Activated CD8-positive, alpha-beta T cell treated with anti-CD3 and anti-CD28 coated beads for 36 hours (primary cell): ENCODE data around the gene ANTXR1. TPM values are rescaled to one million over a fixed set of nuclear protein-coding genes. Genes with fewer than 3 reads are reported as not detected.

ENCODE experiments used
- ATAC-seq: fragments of 200-7000 bp; cut with Tn5 transposase; one replicate; pipeline ENCODE4 v1.10.0; 2021; ENCODE audit warnings: mild to moderate bottlenecking, moderate library complexity
- CTCF ChIA-PET: fragments of 350-600 bp; sonication (Branson Sonifier 250); formaldehyde crosslinking; loops from one replicate; lab custom pipeline; 2021; ENCODE audit warnings: antibody characterized with exemption; lab: Charles Lee
- POLR2A ChIA-PET: fragments of 350-600 bp; sonication (Branson Sonifier 250); formaldehyde crosslinking; loops from one replicate; lab custom pipeline; 2021; ENCODE audit warnings: antibody characterized with exemption; lab: Charles Lee
- DNase-seq: peaks from one replicate; pipeline ENCODE4 v3.0.0-alpha.2; 2020
- H3K27ac Mint-ChIP-seq: one replicate; pipeline ENCODE4 v1.8.0; 2021; ENCODE audit warnings: mild to moderate bottlenecking, mixed read lengths
- H3K27me3 Mint-ChIP-seq: one replicate; pipeline ENCODE4 v1.8.0; 2021; ENCODE audit warnings: mixed read lengths
- H3K36me3 Mint-ChIP-seq: one replicate; pipeline ENCODE4 v1.8.0; 2021; ENCODE audit warnings: low read depth, mixed read lengths
- H3K4me1 Mint-ChIP-seq: one replicate; pipeline ENCODE4 v1.8.0; 2021; ENCODE audit warnings: low read depth, mixed read lengths
- H3K4me3 Mint-ChIP-seq: one replicate; pipeline ENCODE4 v1.8.0; 2021; ENCODE audit warnings: mild to moderate bottlenecking, moderate library complexity, mixed read lengths
- H3K9me3 Mint-ChIP-seq: one replicate; pipeline ENCODE4 v1.8.0; 2021; ENCODE audit warnings: mixed read lengths
- CTCF ChIP-seq: fragments of 200-600 bp; IDR thresholded peaks from one replicate; pipeline ENCODE4 v1.8.0; 2022; ENCODE audit warnings: antibody characterized with exemption, mild to moderate bottlenecking
- intact Hi-C: fragments of 100-400 bp; cut with micrococcal nuclease; formaldehyde crosslinking; loops from one replicate; pipeline ENCODE4 v1.10.0; 2022
- total RNA-seq, 2 experiments: library from RNA; stranded (reverse); gene quantifications; one replicate each; pipeline ENCODE4 v1.2.3, GENCODE V29; 2021

The ANTXR1 gene
- total RNA-seq, 2 experiments from 2014 or later, result 0.05 to 0.09 TPM

GRCh38 chr2:69089998-69090397 lies 77.0 kb downstream of the ANTXR1 start:
- H3K4me3 Mint-ChIP-seq, result no peak overlapping the region
- intact Hi-C loops, result no loop called here
- peaks cover 12% of the 10 kb centered on the region for H3K27me3 Mint-ChIP-seq
- DNase-seq, result no peak
- H3K36me3 Mint-ChIP-seq, result no peaks in the 10 kb centered on the region
- CTCF ChIA-PET, result interaction anchor here (1.2 kb wide), 1 partner anchor 10 kb away, joined by 3 read pairs; no protein-coding TSS in a partner anchor
- no peaks in the 10 kb centered on the region for H3K9me3 Mint-ChIP-seq
- H3K4me1 Mint-ChIP-seq, result no peaks in the 10 kb centered on the region
- H3K27ac Mint-ChIP-seq, result no peak overlapping the region
- no peak for ATAC-seq
- no peak for TF ChIP-seq CTCF
- POLR2A ChIA-PET, result no interaction called here

- CTCF ChIA-PET, result no interaction called here
- peaks cover 14% of the 10 kb centered on the region for H3K27me3 Mint-ChIP-seq
Observed at GRCh38 chr2:69090820-69091219, 77.8 kb downstream of the ANTXR1 start.

GRCh38 chr2:69092857-69093256 lies 79.9 kb downstream of the ANTXR1 start:
- DNase-seq (no peak), ATAC-seq (no peak)
- peaks cover 10% of the 10 kb centered on the region for H3K27me3 Mint-ChIP-seq
- no peak for TF ChIP-seq CTCF
- no peaks in the 10 kb centered on the region for H3K36me3 Mint-ChIP-seq
- no peak overlapping the region for H3K4me3 Mint-ChIP-seq
- ChIA-PET CTCF (no interaction called here), POLR2A (no interaction called here)
- no peaks in the 10 kb centered on the region for H3K9me3 Mint-ChIP-seq
- H3K27ac Mint-ChIP-seq, result no peak overlapping the region
- no peaks in the 10 kb centered on the region for H3K4me1 Mint-ChIP-seq
- intact Hi-C loops, result no loop called here

More at GRCh38 chr2:69090820-69091219, 77.8 kb downstream of the ANTXR1 start:
- POLR2A ChIA-PET, result no interaction called here
- Mint-ChIP-seq H3K27ac (no peak overlapping the region), H3K36me3 (no peaks in the 10 kb centered on the region), H3K4me3 (no peak overlapping the region), H3K9me3 (no peaks in the 10 kb centered on the region), H3K4me1 (no peaks in the 10 kb centered on the region)
- TF ChIP-seq CTCF, result no peak
- intact Hi-C loops, result no loop called here
- ATAC-seq, result no peak
- no peak for DNase-seq

- ATAC-seq (no peak), DNase-seq (no peak)
- CTCF ChIA-PET, result no interaction called here
- Mint-ChIP-seq H3K36me3 (no peaks in the 10 kb centered on the region), H3K4me1 (no peaks in the 10 kb centered on the region), H3K27me3 (peaks cover 4% of the 10 kb centered on the region), H3K4me3 (no peak overlapping the region), H3K9me3 (no peaks in the 10 kb centered on the region), H3K27ac (no peak overlapping the region)
- intact Hi-C loops, result no loop called here
- TF ChIP-seq CTCF, result no peak
- POLR2A ChIA-PET, result no interaction called here
Observed at GRCh38 chr2:69095305-69095704, 82.3 kb downstream of the ANTXR1 start.

- Mint-ChIP-seq H3K27me3 (peaks cover 3% of the 10 kb centered on the region), H3K4me1 (no peaks in the 10 kb centered on the region), H3K27ac (no peak overlapping the region), H3K36me3 (no peaks in the 10 kb centered on the region), H3K4me3 (no peak overlapping the region), H3K9me3 (no peaks in the 10 kb centered on the region)
- no peak for DNase-seq
- no peak for TF ChIP-seq CTCF
- ChIA-PET CTCF (interaction anchor here (1.0 kb wide), 1 partner anchor 153 kb away, joined by 3 read pairs; no protein-coding TSS in a partner anchor), POLR2A (no interaction called here)
- ATAC-seq, result no peak
- intact Hi-C loops, result no loop called here
Observed at GRCh38 chr2:69096326-69097095, 83.5 kb downstream of the ANTXR1 start.
